Ishikawa (cell line): ENCODE results near the gene POLR3C.

Source experiments
- CEBPB ChIP-seq: IDR thresholded peaks from 2 replicates; pipeline ENCODE4 v1.6.1; 2012
- CREB1 ChIP-seq: IDR thresholded peaks from 2 replicates; pipeline ENCODE4 v1.6.1; 2012; ENCODE audit warnings: low read depth
- EGR1 ChIP-seq: IDR thresholded peaks from 2 replicates; pipeline ENCODE4 v1.6.1; 2012
- EP300 ChIP-seq: IDR thresholded peaks from 2 replicates; pipeline ENCODE4 v1.6.1; 2012; ENCODE audit warnings: borderline replicate concordance
- FOXM1 ChIP-seq: IDR thresholded peaks from 2 replicates; pipeline ENCODE4 v1.6.1; 2012; ENCODE audit warnings: low read depth, borderline replicate concordance
- MAX ChIP-seq: IDR thresholded peaks from 2 replicates; pipeline ENCODE4 v1.6.1; 2012
- NFIC ChIP-seq: IDR thresholded peaks from 2 replicates; pipeline ENCODE4 v1.6.1; 2012
- RAD21 ChIP-seq: IDR thresholded peaks from 2 replicates; pipeline ENCODE4 v1.6.1; 2012; ENCODE audit warnings: low read depth
- REST ChIP-seq: IDR thresholded peaks from 2 replicates; pipeline ENCODE4 v1.6.1; 2012; ENCODE audit warnings: low read depth, mild to moderate bottlenecking
- TAF1 ChIP-seq: IDR thresholded peaks from 2 replicates; pipeline ENCODE4 v1.6.1; 2012; ENCODE audit warnings: low read depth, mild to moderate bottlenecking
- TCF12 ChIP-seq: IDR thresholded peaks from 2 replicates; pipeline ENCODE4 v1.6.1; 2012; ENCODE audit warnings: low read depth
- TEAD4 ChIP-seq: IDR thresholded peaks from 2 replicates; pipeline ENCODE4 v1.6.1; 2012
- USF1 ChIP-seq: IDR thresholded peaks from 2 replicates; pipeline ENCODE4 v1.6.1; 2012
- YY1 ChIP-seq: IDR thresholded peaks from 2 replicates; pipeline ENCODE4 v1.6.1; 2012; ENCODE audit warnings: low read depth
- ZBTB7A ChIP-seq: IDR thresholded peaks from 2 replicates; pipeline ENCODE4 v1.6.1; 2012; ENCODE audit warnings: low read depth

Gene POLR3C

GRCh38 chr1:145859491-145860023, 35.6 kb downstream of the POLR3C start:
- TF ChIP-seq MAX = 0 out of 2 replicates have a peak, but pooled peaks have one; percentile 13
- no peak for TF ChIP-seq USF1
- no peak for TF ChIP-seq YY1
- peak; percentile 11; the same call in 1 of the 2 replicates for TF ChIP-seq EGR1

GRCh38 chr1:145863282-145864018, 39.5 kb downstream of the POLR3C start:
- no peak for TF ChIP-seq USF1
- no peak for TF ChIP-seq EGR1
- no peak for TF ChIP-seq TCF12

GRCh38 chr1:145868232-145868631, 44.2 kb downstream of the POLR3C start:
- TF ChIP-seq EGR1 (no peak), CEBPB (no peak)

GRCh38 chr1:145871994-145872924, 48.3 kb downstream of the POLR3C start:
- TF ChIP-seq REST (no peak), CEBPB (no peak), CREB1 (no peak), TCF12 (no peak), ZBTB7A (no peak), FOXM1 (no peak), YY1 (no peak), TEAD4 (no peak), EP300 (no peak), TAF1 (no peak), MAX (no peak), USF1 (no peak), EGR1 (no peak)

- TF ChIP-seq RAD21 = no peak
Measured at GRCh38 chr1:145874646-145875045, 50.6 kb downstream of the POLR3C start.

- TF ChIP-seq ZBTB7A (no peak), YY1 (no peak), RAD21 (no peak), USF1 (no peak), TAF1 (no peak)
Measured at GRCh38 chr1:145877923-145878486, 54.0 kb downstream of the POLR3C start.

- no peak for TF ChIP-seq TCF12
- TF ChIP-seq NFIC = no peak
- no peak for TF ChIP-seq REST
- no peak for TF ChIP-seq ZBTB7A
- TF ChIP-seq EP300 = no peak
- no peak for TF ChIP-seq TEAD4
- TF ChIP-seq CEBPB = no peak
- TF ChIP-seq CREB1 = no peak
- no peak for TF ChIP-seq USF1
- TF ChIP-seq RAD21 = no peak
- no peak for TF ChIP-seq TAF1
- no peak for TF ChIP-seq EGR1
- no peak for TF ChIP-seq MAX
- TF ChIP-seq YY1 = no peak
- no peak for TF ChIP-seq FOXM1
Measured at GRCh38 chr1:145878724-145879123, 54.7 kb downstream of the POLR3C start.
